ENCODE data around the gene FCGR2B. TPM values are rescaled to one million over a fixed set of nuclear protein-coding genes. Genes with fewer than 3 reads are reported as not detected.
"Not testable (repeated sequence)": the region's sequence is repeated elsewhere in the genome, so short reads cannot be mapped to it uniquely, and the experiment has no call there.

FCGR2B gene
- total RNA-seq, 1 experiment from 2014 or later: not detected

DNA sequence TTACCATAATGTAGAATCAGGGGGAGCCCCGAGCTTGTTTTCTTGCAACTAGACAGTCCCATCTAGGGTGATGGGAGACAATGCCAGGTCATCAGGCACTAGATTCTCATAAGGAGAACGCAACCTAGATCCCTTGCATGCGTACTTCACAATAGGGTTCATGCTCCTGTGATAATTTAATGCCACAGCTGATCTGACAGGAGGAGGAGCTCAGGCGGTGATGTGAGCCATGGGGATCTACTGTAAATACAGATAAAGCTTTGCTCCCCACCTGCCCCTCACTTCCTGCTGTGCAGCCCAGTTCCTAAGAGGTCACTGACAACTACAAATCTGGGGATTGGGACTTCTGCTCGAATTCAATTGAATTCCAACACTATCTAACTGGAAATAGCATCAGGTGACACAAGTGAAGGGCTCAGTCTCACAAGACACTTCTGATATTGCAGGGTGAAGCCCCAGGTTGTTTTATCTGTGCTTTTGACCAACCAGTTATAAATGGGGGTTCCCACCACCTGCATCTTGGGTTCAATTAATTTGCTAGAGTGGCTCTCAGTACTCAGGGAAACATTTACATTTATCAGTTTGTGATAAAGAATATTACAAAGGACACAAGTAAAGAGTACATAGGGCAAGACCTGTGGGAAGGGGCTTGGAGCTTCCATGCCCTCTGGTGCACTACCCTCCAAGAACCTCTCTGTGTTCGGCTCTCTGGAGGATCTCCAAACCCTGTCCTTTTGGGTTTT lies 24.5 kb upstream of the FCGR2B start:
- not testable (repeated sequence) for H3K4me3 ChIP-seq; DNase-seq; H3K9me3 ChIP-seq (replicated peaks); H3K4me1 ChIP-seq; H3K27me3 ChIP-seq; H3K27ac ChIP-seq; H3K36me3 ChIP-seq

DNA sequence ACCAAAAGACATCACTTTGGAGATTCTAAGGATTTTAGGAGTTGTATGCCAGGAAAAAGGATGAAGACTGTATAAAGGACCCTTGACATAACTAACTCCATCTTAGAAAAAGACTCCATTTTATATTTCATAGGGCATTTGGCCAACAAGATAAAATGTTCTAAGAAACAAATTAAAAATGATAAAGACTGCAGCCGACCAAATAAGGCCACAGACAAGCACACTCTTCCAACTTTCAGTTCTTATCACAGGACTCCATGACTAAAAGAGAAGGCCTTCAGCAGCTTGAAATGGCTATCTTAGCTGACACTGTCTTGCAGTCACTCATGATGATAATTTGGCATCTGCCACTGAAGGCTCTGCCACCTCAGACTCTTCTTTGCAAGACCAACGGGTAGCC lies 23.7 kb upstream of the FCGR2B start:
- DNase-seq; H3K4me3 ChIP-seq; H3K9me3 ChIP-seq (replicated peaks); H3K27me3 ChIP-seq; H3K4me1 ChIP-seq; H3K27ac ChIP-seq; H3K36me3 ChIP-seq: not testable (repeated sequence)

DNA sequence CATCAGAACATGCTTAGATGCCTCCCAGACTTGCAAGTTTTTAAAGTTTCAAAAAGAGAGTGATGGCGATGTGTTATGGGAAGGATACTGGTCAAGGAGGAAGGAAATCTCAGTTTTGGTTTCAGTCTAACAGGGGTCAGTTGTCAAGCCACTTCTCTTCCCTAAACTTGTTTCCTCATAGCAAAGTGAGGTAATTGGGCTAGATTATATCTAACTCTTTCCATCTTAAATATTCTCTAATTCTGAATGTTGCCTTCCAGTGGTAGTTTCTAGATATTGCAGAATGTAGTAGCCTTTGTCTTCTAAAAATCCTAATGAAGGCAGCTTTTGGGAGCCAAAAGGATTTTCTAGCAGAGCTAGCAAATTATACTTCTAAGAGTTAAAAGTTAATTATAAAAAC lies 20.2 kb upstream of the FCGR2B start:
- not testable (repeated sequence) for H3K27me3 ChIP-seq; H3K36me3 ChIP-seq; H3K27ac ChIP-seq; H3K9me3 ChIP-seq (replicated peaks); DNase-seq; H3K4me3 ChIP-seq; H3K4me1 ChIP-seq

DNA sequence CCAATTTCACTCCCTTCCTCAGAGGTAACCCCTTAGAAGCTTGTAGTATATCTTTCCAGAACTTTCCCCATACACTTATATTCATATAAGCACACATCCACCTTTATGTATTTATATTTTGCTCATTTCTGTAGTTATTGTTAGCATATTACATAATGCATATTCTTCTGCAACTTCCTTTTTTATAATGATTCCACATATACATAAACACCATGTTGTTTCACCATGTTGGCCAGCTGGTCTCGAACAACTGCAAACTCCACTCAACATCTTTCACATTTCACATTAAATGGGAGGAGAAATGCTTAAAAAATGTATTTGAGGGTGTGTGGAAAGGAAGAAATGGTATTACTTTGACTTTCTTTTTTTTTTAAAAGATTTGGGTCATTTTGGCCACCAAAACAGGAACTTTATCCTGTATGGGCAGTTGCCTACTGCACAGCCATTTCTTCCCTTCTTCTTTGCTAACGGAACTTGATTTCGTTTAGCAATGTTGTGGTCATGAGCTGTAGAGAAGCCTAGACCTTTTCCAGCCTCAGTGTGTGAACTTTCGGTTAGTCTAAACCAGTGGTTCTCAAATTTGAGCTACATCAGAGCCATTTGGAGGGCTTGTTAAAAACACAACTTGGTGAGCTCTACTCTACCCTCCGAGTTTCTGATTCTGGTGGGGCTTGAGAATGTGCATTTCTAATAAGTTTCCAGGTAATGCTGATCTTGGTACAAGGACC lies 19.3 kb upstream of the FCGR2B start:
- H3K36me3 ChIP-seq; H3K27ac ChIP-seq; H3K4me3 ChIP-seq; DNase-seq; H3K27me3 ChIP-seq; H3K4me1 ChIP-seq; H3K9me3 ChIP-seq (replicated peaks): not testable (repeated sequence)

DNA sequence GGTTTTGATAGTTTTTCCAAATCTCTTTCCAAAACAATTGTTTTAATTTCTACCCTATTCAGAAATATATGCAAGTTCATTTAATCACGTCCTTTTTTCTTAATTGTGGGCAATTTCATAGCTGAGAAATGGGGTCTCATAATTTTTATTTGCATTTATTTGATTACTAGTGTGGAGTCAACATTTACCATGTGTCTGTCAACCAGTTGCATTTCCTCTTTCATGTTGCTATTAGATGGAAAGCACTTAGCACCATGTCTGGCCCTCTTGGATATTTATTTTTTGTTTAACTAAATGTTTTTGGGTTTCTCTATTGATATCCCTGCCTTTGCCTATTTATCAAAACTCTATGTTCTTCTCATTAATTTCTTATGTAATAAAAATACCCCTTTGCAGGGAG lies 18.1 kb upstream of the FCGR2B start:
- not testable (repeated sequence) for H3K27ac ChIP-seq; H3K4me3 ChIP-seq; H3K36me3 ChIP-seq; H3K4me1 ChIP-seq; H3K27me3 ChIP-seq; DNase-seq; H3K9me3 ChIP-seq (replicated peaks)

DNA sequence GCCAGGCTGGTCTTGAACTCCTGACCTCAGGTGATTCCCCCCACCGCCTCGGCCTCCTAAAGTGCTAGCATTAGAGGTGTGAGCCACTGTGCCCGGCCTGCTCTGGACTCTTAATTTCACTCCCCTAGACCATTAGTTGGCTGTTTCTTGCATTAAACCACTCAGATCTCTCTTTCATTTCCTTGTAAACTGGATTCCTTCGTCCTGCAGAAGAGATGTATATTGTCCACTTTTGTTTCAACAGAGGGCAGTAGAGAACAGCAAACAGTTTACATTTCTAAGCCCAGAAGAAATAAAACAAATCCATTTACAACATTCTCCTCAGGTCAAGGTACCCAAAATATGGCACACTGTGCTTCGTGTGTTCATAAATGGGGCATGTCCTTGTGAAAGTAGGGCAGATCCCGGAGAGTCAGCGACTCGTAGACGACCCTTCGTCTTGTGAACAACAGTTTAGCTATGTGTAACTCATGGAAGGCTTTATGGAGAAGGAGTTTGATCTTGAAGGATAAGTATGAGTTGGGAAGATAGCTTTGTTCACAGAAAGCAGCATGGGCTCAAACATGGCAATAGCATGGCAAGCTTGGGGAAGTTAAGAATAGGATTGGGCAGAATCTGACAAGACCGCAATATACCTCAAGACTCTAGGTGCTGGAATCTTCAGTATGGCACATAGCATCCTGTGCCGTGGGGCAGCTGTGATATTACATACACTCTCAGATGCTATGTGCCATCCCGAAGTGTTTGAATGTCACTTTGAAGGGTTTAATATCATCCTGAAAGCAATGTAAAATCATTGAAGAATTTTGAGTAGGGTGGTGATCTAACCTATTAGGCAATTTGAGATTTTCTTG lies 15.2 kb upstream of the FCGR2B start:
- H3K4me1 ChIP-seq; H3K9me3 ChIP-seq (replicated peaks); H3K27me3 ChIP-seq; H3K36me3 ChIP-seq; H3K4me3 ChIP-seq; H3K27ac ChIP-seq: not testable (repeated sequence)
- DNase-seq: peak in 1 of 2 experiments; percentile 54

DNA sequence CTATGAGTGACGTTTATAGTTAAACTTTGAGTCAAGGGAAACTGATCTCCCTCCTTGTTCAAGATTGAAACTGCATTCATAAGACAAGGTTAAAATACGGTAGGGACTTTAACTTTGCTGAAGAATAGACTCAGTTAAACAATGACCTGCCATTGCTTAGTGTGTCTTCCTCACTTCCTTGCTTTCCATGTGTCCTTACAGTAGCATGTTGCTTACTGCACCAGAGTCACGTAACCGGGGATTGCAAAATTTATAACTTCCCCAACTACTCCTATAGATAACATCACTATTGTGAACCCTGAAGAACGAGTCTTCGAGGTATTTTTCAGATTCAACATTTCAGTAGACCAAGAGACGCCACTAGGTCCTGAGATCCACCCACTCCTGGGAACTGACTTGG lies 9.4 kb upstream of the FCGR2B start:
- DNase-seq; H3K36me3 ChIP-seq; H3K4me1 ChIP-seq; H3K27me3 ChIP-seq; H3K9me3 ChIP-seq (replicated peaks); H3K4me3 ChIP-seq; H3K27ac ChIP-seq: not testable (repeated sequence)

DNA sequence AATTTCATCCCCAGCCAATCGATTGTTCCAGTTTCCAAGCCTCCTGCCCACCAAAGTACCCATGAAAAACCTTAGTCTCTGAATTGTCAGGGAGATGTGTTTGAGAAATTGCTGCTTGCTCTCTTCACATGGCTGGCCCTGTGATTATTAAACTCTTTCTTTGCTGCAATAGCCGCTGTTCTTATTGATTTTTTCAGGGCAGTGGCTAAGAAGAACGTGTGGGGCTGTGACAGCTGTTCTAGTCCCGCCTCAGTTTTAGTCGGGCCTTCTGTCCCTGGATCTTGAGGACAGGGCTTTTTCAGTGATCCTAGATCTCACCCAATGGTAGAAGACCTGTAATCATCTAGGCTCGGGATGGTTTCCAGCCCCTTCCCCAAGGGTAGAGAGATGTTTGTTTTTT lies 9.0 kb upstream of the FCGR2B start:
- not testable (repeated sequence) for H3K27me3 ChIP-seq; H3K36me3 ChIP-seq; H3K9me3 ChIP-seq (replicated peaks); DNase-seq; H3K4me1 ChIP-seq; H3K27ac ChIP-seq; H3K4me3 ChIP-seq

DNA sequence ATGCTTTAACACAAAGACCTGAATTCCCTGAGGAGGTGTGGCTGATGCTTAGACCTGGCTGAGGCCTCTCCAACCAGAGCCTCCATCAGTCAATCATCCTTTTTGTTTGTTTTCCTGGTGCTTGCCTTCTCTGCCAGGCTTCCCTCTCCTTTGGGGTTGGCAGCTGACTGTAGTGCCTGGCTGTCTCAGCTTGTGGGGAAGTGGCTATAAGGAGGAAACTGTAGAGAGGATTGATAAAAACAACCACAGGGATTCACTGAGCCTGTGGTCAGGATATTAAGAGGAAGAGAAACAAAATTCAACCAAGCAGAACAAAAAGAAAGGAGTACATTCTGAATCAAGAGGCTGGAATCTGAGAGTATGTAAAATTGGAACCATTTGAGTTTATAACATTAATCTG lies 4.4 kb upstream of the FCGR2B start:
- not testable (repeated sequence) for H3K36me3 ChIP-seq; H3K9me3 ChIP-seq (replicated peaks); DNase-seq; H3K4me3 ChIP-seq; H3K4me1 ChIP-seq; H3K27me3 ChIP-seq; H3K27ac ChIP-seq

DNA sequence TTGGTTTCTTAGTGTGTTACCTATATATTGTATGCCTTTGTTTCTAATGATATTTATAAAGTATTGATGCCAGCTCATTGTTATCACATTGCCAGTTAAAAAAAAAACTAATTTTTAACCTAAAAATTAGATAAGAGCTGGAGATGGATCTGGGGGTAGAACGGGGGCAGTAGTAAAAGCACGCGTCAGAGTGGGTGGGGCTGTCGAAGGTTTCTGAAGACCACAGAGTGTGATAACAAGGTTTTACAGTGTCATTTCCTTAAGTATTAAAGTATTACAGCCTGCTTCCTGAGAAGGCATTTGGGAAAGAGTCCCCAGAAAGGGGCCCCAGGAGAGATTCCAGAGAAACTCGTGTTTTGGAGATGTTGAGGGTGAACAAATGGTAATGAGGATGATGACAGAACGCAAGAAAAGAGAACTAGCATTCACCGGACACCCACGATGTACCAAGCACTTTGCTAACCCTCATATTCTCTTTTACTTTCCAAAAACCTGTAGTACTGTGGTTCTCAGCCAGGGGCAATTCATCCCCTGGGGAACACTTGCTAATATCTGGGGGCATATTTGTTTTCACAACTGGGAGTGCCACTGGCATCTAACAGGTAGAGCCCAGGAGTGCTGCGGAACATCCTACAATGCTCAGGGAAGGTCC lies 1.2 kb upstream of the FCGR2B start:
- not testable (repeated sequence) for H3K27me3 ChIP-seq; H3K36me3 ChIP-seq; H3K4me1 ChIP-seq; H3K9me3 ChIP-seq (replicated peaks); H3K4me3 ChIP-seq; DNase-seq; H3K27ac ChIP-seq

DNA sequence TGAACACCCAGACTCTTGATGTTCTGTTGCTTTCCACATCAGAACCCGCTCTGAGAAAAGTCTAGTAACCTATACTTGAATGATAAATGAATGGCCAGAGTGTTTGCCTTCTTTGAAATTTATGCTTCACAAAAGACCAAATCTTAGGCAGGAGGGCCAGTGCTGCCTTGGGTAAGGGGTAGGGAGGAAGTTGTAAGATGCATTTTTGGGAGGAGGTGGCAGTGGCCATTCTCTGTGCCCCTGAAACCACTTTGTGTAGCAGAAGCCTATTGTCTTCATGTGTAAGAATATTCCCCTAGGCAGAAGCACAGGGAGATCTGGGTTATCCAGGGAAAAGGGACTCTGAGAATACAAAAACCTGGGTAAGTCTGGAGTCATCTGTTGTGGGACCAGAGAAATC lies 626 bp downstream of the FCGR2B start:
- not testable (repeated sequence) for H3K27me3 ChIP-seq; H3K27ac ChIP-seq; H3K4me1 ChIP-seq; DNase-seq; H3K9me3 ChIP-seq (replicated peaks); H3K36me3 ChIP-seq; H3K4me3 ChIP-seq

DNA sequence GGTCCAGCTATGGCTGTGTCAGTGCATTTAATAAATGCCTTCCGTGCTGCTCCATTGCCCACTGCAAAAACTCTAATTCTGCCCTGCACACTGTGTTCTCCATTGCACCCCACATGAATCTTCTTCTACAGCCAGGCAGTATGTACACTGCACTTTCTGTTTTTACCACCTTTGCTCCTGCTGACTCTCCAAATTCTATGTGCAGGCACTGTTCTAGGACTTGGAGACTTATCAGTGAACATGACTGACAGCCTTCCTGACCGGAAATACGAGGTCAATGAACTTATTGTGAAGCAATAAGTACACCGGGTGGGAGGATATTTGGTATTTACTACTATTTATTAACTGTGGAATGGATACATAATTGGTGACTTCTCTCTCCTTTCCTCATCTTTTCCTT lies 1.7 kb downstream of the FCGR2B start:
- H3K4me3 ChIP-seq; H3K27me3 ChIP-seq; H3K4me1 ChIP-seq; H3K36me3 ChIP-seq; H3K27ac ChIP-seq; DNase-seq; H3K9me3 ChIP-seq (replicated peaks): not testable (repeated sequence)

DNA sequence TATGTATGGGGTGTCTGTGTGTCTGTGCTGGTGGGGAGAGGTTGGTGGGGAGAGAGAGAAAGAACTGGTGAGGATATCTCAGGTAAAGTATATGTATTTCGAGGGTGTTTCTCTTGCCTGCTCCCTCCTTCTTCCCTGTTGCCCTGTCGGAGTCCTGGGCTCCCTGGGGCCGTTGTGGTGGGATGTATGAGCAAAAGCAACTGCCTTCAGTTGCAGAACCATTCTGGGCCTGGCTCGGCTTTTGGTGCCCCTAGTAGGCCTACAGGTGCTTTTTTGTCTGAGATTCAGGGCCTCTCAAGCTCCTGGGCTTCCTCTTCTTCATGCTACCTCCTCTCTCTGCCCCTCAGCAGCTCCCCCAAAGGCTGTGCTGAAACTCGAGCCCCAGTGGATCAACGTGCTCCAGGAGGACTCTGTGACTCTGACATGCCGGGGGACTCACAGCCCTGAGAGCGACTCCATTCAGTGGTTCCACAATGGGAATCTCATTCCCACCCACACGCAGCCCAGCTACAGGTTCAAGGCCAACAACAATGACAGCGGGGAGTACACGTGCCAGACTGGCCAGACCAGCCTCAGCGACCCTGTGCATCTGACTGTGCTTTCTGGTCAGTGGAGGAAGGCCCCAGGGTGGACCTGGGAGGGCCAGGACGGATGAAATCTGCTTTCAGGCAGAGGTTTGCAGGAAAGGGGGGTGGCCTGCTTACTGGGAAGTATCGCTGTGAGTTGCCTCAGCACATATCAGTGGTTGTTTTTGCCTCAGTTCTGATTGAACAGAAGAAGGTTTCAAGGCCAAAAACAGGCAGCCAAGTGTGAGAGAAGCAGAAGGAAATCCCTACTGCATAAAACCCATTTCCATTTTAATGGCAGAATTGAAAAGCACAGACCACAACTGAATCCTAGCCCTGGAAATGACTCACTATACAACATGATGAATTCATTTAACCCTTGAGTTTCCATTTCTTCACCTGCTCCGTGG lies 8.4 kb downstream of the FCGR2B start:
- not testable (repeated sequence) for H3K4me3 ChIP-seq; H3K27ac ChIP-seq; H3K9me3 ChIP-seq (replicated peaks); H3K27me3 ChIP-seq; H3K4me1 ChIP-seq; H3K36me3 ChIP-seq
- peak in 1 of 2 experiments; percentile 6 for DNase-seq

DNA sequence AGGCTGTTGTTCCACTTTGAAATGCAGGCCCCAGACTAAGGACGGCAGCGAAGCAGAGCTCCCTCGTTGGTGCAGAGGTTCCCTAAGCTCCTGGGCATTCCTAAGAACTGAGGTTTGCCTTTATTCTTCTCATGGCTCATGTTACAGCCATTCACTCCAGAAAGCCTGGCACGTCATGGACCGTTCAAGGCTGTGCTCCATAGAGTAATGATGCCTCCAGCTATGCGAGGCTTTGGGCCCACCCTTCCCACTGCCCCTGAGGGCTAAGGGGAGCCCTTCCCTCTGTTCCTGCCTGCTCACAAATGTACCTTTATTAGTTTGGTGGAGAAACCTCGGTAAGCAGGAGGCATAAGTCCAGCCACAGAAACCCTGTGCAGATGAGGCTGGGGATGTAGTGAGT lies 10.5 kb downstream of the FCGR2B start:
- not testable (repeated sequence) for H3K9me3 ChIP-seq (replicated peaks); H3K4me1 ChIP-seq; H3K27ac ChIP-seq; H3K36me3 ChIP-seq; H3K4me3 ChIP-seq; H3K27me3 ChIP-seq
- peak; percentile 8 to 43 for DNase-seq
